ENCODE results near the gene APP.
A peak's percentile ranks its signal among the peaks of the same experiment; 100 is the strongest.

APP gene

DNA sequence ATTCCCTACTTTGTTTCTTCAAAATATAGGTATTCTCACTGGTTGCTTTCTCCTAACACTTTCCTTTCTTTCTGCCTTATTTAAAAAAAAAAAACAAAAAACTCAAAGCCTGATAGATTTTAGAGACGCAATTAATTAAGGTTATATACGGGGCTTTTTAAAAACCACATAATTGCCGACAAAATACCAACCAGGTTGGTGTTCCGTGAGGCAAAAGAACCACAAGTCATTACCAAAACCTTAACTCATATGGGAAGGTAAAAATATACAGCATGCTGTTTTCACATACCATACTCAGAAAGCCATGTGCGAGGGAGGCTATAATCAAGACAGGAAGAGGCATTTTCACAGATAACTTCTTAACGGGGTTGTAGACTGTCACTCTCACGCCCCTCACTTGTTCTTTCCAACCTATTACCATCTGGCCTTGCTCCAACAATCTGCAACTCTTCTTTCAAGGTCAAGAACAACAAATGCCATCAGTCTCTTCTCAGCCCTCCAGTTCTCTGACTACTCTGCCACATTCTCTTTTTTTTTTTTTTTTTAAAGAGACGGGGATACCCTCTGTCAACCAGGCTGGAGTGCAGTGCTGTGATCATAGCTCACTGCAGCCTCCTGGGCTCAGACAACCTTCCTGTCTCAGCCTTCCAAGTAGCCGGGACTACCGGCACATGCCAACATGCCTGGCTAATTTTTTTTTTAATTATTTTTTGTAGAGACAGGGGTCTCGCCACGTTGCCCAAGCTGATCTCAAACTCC is 102.6 kb downstream of the APP start:
- no peak for DNase-seq (ENCODE audit: low spot score)

DNA sequence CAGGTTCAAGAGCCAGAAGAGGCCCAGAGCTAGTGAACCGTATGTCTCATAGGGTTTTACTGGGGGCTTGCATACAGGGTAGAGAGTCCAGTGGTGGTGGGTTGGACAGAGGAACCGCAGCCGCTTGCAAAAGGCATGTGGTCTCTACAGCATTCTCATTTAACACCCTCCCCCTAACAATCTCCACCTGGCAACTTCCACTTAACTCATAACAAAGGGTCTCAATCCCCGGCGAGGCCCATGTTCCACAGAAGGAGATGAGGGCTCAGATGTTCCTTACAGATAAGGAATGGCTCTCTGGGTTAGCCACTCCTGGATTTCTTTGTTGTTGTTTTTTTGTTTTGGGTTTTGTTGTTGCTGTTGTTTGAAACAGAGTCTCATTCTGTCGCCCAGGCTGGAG is 106.1 kb downstream of the APP start:
- no peak for DNase-seq (ENCODE audit: low spot score)

DNA sequence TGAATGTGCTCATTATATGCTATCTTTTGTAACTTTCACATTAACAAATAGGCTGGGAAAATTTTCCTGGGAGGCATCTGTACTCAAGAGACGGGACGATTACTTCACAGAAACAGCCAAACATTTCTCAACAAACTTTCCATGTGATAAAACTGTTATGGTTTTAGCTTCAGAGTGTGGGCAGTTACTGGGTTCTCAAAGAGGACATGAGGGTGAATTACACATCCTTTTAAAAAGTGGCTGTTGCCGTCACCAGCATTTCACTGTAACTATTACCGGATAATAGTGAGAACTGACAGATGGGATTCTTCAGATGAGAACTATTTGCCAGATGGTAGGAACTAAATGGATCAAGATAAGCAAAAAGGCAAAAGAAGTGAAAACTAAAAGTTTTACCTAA is 109.1 kb downstream of the APP start:
- no peak for DNase-seq (ENCODE audit: low spot score)

DNA sequence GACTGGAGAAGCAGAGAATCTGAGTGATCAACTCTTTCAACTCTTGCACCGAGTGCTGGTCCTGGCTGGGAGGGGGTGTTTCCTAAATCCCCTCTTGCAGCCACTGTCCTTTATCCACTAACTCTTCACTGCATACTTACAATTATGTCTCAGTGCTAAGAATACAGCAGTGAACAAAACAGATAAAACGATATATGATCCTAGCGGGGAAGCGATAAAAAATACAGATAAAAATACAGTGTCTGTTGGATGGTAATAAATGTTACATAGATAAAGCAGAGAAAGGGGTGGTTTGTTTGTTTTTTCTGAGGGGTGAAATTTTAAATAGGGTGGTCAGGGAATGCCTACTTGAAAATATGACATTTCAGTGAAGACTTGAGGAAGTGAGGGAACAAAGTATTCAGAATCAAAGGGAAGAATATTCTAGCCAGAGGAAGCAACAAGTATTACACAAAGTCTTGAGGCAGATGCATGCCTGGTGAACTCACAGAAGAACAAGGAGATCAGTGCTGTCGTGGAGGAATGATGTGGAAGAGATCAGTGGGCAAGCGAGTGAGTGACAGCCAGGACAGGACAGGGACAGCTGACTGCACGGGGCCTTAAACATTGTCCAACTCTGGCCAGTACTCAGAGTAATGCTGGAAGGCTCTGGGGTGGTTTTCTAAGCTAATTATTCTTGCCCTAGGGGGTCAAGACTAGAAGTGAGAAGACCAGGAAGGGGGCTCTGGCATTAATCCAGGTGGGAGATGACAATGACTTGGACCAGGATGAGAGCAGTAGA is 110.0 kb downstream of the APP start:
- DNase-seq (ENCODE audit: low spot score), result no peak

DNA sequence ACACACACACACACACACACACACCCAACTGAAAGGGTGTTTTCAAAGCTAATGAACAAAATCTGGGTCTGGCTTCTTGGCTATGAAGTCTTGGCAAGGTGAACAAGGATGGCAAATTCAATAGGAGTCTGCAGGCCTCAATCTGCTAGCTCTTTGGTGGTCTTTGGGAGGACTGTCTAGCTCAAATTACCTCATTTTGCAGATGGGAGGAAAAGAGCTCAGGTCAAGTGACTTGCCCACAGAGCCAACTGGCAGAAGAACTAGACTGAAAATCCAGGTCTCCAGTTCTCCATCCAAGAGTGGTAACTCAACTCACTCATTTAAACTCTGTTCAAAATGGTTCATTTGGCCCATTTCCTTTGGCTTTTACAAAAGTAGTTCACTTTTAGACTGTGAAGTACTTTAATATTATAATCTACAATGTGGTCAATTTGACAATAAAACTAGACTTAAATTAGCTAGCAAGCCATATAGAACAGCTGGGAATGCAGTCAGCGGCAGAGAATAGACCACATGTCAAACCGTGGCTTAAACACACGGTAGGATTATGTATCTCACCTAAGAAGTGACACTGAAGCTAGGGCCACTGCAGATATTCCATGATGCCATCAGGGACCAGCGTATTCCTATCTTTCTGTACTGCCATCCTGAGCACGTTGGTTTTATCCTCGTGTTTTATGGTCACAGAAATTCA is 112.9 kb downstream of the APP start:
- no peak for DNase-seq (ENCODE audit: low spot score)

DNA sequence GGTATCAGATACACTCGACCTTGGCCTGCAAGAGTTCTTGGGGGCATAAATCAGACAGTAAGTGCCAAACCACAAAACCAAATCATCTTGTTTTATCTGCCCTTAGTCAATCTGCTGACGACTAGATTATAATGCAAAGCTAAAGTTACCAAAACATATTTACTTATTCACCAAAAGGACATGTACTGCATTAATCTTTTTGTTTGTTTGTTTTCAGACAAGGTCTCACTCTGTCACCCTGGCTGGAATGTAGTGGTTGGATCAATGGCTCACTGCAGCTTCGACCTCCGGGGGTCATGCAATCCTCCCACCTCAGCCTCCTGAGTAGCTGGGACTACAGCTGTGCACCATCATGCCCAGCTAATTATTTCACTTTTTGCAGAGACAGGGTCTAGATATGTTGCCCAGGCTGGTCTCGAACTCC is 114.7 kb downstream of the APP start:
- no peak for DNase-seq (ENCODE audit: low spot score)

DNA sequence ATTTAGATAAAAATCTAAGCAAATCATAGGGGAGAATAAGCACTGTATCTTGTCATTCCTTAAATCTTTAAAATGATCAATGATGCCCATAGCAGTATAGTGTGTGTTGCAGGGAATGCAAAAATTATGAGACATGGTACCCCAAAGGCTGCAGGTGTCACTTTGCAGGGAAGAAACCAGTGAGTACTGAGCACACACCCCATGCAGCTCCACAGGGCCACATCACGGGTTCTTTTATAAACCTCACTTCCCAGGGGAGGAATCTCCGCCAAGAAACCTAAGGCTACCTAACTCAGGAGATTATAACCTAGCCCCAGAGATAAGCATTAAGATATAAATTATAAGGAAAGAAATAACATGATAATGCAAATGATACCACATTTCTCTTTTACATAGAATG is 115.6 kb downstream of the APP start:
- DNase-seq (ENCODE audit: low spot score), result no peak

DNA sequence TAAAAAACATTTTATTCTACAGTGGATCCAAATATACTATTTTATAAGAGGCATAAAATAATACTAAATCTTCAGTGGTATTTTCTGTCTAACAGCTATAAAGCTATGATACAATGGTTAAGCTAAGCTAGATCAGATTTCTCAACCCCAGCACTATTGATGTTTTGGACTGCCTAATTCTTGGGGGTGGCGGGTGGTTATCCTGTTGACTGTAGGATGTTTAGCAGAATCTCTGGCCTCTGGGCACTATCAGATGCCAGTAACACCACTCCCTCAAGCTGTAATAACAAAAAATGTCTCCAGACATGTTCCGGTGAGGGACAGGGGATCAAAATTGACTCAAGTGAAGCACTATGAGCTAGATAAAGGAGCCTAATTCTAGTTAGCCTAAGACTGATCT is 118.5 kb downstream of the APP start:
- DNase-seq (ENCODE audit: low spot score), result no peak

DNA sequence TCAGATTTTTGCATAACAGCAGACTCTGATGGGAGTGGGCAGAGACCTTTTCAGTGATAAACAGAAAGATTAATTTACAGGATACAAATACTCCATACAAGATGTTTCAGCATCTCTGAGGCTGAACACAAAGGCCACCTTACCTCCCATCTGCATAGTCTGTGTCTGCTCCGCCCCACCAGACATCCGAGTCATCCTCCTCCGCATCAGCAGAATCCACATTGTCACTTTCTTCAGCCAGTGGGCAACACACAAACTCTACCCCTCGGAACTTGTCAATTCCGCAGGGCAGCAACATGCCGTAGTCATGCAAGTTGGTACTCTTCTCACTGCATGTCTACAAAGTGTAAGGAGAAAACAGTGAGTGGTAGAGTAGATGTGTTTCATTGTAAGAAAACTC is 119.7 kb downstream of the APP start:
- DNase-seq (ENCODE audit: low spot score), result no peak

DNA sequence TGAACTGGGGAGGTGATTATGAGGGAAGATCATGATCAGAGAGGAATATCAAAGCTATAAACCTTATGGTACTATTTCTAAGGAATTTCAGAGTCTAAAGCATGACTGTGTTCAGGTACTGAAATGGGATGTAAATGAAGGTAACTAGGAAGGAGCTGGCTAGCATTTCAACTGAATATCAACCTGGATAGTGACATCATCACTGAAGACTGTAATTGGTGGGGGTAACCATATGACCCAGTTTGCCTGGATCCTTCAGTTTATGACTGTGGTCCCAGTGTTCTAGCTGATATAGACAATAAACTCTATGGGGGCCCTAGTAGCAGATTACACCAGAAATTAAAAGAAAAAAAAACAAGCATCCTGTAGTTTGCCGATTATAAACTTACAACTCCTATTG is 120.8 kb downstream of the APP start:
- DNase-seq (ENCODE audit: low spot score), result no peak

DNA sequence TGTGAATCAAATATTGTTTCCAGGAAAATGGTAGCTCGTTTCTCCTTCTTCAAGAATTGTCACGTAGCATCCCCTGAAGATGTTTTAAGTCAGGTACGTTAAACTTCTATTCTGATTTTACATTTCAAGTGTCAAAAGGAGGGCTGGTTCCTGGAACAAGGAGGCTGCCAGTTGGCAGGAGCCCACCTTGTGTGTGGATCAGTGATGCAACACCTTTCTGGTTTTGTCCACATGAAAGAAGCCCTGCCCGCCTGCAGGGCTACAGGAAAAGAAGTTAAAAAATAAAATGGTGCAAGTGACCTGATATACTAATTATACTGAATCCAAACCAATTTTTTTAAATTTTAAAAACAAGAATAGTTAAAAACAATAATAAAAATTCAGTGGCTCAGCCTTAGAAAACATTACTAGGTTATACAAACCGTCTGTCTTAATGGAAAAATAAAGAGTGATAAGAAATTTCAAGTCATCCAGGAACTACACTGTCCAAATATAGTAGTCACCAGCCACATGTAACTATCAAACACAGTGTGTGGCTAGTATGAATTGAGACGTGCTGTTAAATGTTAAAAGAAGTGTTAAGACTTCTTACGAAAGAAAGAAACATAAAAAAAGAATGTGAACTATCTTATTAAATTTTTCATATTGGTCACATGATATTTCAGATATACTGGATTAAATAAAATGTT is 123.1 kb downstream of the APP start:
- DNase-seq (ENCODE audit: low spot score), result no peak

DNA sequence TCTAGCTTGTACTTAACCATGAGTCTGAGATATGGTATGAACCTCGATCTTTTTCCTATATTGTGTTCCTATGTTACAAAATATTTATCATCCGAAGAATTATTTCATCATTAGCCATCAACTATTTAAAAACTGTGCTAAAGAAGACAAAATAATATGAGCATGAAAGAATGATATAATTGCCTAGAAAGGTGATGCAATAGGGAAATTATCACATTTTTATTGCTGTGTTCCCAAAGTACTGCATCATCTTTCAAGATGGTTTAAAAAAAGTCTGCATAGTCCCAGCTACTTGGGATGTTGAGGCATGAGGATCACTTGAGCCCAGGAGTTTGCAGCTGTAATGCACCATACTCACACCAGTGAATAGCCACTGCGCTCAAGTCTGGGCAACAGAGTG is 126.7 kb downstream of the APP start:
- no peak for DNase-seq (ENCODE audit: low spot score)

DNA sequence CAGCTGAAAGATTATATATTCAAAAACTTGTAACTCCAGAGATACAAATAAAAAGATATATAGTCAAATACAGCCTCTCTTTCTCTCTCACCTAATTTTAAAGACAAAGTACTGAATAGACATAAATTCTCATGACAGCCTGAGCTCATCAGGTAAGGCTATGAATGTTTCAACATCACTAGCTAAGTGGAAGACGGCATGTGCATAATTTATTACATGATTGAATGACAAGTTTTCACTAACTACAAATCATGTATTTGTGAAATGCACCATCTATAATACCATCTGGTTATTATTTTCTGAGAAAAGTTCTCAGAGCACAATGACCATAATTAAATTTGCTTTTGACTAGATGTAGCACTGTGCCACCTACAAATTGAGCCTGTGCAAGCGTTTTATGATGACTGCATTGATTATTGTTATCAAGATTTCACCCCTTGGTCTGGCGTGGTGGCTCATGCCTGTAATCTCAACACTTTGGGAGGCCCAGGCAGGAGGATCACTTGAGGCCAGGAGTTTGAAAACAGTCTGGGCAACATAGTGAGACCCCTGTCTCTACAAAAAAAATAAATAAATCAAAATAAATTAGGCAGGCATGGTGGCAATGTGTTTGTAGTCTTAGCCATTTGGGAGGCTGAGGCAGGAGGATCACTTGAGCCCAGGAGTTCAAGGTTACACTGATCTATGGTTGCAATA is 128.2 kb downstream of the APP start:
- DNase-seq (ENCODE audit: low spot score), result no peak

DNA sequence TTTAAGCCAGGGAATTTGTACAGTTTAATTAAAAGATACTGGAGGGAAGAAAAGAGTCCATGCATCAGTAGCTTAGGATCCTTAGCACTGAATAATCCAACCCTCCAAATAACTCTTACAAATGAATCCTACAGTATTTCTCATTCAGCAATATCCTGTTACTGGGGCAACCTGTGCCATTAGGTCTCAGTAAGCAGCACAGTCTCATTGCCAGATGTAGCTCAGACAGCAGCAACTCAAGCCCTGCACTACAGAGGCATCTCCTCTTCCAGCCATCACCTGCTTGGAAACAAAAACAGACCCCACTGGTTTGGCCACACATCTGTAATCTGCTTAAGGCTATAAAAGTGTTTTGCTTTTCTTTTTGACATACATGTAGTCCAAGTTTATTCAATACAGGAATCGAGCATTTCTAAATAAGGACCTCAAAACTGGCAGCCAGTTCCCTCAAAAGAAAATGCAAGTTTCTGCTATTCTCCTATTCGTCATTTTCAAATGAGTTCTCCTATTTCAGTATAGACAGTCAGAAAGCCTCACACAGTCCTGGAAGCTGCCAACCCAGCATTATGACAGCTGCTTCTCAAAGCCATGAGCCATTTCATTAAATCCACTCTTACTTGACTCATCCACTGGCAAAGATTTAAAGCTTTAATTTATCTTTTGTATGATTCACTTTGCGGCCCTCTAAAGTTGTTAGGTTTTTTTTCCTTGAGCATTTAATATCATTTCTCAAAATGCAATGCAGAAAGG is 129.0 kb downstream of the APP start:
- peak; percentile 36 for DNase-seq (ENCODE audit: low spot score)

DNA sequence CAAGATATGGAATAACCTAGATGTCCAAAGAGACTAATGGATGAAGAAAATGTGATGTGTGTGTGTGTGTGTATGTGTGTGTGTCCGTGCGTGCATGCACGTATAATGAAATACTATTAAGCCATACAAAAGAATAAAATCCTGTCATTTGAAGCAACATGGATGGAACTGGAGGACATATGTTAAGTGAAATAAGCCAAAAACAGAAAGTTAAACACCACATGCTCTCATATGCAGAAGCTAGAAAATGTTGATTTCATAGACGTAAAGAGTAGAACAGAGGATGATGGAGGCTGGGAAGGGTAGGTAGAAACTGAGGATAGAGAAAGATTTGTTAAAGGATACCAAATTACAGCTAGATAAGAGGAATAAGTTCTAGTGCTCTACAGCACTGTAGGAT is 133.7 kb downstream of the APP start:
- DNase-seq (ENCODE audit: low spot score), result no peak

DNA sequence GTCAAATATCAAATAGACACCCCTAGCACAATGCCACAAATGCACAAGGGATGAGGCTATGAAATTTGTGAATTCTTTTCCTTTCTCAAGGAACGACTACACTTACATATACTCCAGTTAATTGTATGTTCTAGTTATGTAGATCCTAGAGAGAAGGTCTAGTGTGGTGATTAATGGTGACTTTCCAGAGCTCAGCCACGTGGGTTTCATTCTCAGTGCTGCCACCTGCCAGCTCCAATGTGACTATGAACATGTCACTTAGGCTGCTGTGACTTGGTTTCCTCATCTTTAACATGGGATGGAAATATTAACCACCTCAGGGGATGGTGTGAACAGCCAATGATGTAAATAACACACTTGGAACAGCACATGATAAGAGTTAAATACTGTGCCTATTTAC is 138.3 kb downstream of the APP start:
- no peak for DNase-seq (ENCODE audit: low spot score)

DNA sequence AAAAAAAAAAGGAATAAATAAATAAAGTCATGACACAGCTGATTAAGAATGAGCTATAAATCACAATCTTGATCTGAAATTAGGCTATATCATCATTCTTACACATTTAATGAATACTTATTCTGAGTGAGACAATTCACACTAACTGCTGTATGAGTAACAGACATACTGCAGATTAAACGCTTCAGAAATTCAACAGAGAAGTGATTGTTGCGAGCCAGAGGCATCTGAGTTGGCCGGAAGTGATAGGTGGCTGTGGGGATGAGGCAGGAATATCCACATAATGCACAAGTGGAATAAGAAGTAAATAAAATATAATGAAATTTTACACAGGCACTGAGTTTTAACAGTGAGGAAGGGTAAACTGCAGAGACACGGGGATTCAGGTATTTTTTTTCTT is 142.4 kb downstream of the APP start:
- DNase-seq (ENCODE audit: low spot score), result peak; percentile 35

DNA sequence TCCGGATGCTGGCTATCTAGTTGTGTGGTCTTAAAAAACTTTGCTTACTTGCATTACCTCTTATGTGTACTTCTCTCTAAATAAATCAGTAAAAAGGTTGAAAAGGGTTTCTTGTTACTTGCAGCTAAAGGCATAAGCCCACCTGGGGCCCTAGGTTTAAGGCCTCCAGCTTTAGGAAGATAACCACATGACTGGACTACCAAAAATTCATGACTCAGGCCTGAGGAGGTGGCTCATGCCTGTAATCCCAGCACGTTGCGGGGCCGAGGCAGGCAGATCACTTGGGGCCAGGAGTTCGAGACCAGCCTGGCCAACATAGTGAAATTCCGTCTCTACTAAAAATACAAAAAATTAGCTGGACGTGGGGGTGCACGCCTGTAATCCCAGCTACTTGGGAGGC is 142.9 kb downstream of the APP start:
- DNase-seq (ENCODE audit: low spot score), result no peak

DNA sequence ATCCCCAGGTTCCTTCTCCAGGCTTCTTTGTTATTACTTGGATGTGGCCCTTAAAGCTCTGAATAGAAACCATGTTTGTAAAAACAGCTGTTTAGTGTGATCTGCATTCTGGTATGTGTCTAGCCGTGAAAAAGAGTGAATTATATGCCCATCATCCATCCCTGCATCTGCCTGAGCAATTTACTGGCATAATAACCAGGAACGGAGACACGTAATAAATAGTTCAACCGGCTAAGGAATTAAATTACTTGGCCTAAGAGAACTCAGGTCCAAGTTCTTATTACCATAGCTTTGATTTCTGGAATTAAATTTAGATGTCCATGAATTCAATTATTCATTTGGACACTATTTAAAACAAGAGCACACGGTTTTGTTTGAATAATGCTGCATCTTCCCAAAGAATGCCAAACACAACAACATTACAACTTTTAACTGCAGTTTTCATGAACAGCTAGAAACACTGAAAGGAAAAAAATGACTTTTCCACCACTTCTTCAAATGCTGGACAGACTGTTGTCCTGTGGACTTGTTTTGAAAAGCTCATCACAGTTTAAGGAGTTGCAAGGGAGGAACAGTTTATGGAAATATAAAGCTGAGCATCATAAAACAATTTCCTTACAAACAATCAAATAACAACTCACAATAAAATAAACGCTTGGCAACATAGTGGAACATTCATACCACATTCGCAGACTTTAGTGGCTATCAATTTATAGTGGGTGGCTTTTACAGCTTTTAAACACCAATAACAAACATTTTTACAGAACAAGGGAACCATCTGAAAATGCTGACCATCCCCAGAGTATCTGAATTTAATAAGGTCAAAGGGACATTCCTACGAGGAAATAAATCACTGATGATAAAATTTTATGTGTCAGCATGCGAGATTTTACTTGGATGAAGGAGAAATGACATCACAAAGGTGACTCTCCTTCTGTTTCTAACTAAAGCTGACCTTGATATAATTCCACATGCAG is 144.7 kb downstream of the APP start:
- DNase-seq (ENCODE audit: low spot score), result no peak

DNA sequence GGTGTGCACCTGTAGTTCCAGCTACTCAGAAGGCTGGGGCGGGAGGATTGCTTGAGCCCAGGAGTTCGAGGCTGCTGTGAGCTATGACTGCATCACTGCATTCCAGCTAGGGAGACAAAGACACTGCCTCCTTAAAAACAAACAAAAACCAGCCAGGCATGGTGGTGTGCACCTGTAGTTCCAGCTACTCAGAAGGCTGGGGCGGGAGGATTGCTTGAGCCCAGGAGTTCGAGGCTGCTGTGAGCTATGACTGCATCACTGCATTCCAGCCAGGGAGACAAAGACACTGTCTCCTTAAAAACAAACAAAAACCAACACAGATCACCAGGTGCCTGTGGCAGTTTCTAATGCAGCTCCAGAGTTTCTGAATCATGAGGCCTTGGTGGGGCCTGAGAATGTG is 147.2 kb downstream of the APP start:
- peak; percentile 74 for DNase-seq (ENCODE audit: low spot score)

Data from kidney tubule cell (primary cell).